ENCODE results near the gene TCF20.

TCF20 gene

DNA sequence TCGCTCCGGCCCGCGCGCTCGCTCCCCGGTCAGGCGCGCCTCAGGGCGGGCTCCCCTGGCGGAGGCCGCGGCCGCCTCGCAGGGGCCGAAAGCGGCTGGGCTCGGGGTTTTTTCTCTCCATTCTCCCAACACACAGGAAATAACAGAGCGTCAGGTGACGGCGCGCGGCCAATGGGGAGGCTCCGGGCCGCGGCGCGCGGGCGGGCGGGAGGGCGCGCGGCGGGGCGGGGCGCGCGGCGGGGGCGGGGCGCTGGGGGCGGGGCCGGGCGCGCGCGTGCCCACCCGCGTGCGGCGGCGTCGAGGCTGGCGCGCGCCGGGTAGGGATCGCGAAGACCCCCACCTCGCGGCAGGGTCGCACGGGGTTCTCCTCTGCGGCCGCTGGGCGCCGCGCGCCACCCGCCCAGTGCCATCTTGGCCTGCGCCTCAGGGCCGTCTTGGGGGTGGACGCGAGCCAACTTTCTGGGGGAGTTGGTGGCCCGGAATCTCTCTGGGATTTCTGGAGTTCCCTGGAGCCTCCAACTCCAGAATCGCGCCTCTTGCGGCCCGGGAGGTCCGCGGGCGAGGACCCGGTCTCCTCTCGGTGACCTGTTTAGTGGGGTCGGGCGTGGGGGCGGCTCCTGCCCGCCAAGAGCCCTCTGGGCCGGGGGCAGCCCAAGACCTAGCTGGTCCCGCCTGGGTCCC is at the start of gene TCF20:
Gene TCF20, minus strand, starts transcription at position 144 of the 681 bp plus-strand sequence. CDS start 55,348 bp downstream, outside the sequence.
- peak in 12 of 14 donors; percentile 44 to 85 (median 52) for DNase-seq

DNA sequence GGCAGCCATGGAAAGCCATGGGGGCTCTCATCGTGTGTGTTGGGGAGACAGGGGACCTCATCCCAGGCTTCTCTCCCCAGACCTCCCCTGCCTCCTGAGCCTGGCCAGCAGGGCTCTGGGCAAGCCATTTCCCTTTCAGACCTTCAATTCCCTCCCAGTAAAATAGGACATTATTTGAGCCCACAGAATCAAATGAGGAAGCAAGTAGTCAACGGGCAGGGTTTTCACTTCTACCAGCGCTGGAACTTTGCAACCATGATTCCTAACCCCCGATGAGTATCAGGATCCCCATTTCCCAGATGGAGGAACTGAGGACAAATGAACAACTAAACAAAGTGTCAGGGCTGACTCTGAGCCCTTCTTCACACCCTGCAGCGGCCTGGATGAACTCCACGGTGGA is 48.9 kb upstream of the TCF20 start:
- no peak for DNase-seq

DNA sequence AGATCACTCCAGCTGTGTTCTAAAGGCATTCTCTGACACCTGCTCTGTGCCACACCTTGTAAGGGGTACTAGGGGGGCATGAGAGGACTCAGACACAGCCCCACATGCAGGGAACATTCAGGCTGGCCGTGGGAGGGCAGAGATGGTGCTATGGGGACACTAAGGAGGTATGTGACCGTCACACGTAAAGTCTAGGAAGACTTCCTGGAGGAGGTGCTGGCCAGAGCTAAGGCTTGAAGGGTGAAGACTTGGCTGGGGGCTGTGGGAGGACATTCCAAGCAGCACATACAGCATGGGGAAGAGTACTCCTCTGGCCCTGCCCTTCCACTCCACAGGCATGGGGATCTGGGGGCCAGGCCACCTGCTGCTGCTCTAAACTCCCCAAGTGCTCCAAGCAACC is 48.5 kb upstream of the TCF20 start:
- no peak for DNase-seq

DNA sequence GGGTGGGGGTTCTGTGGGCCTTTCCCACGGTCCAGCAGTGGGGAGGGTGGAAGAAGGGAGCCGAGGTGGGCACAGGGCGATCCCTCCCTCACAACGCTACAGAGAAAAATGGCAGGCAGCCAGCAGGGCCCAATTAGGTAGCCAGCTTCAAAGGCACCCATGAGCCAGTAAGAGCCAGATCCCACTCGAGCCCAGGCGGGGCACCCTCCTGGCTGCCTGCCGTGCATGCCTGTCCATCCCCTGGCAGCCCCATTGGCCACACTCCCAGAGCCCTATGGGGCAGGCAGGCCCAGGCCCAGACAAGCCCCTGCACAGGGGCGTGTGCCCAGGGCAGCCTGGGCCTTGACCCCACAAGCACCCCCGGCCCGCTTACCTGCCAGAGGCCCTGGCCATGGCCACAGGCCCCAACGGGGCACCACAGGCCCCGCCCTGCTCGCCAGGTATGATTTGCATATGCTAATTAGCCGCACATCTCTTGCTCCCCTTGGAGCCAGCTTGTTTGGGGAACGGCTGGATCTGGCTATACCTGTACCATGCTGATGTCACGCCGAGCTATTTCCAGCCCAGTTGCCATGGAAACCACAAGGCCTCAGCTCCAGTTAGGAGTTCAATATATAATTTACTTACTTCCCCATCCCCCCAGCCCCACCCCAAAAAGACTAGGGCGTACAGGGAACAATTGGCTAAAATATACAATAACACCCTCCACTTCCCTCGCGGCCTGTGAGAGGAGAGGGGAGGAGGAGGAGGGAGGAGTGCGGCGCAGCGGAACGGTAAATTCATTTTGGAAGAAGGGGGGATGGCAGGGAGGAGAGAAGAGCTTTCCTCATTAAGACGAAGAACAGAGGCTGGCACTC is 47.5 kb upstream of the TCF20 start:
- DNase-seq, result peak in 1 of 14 donors; percentile 25

DNA sequence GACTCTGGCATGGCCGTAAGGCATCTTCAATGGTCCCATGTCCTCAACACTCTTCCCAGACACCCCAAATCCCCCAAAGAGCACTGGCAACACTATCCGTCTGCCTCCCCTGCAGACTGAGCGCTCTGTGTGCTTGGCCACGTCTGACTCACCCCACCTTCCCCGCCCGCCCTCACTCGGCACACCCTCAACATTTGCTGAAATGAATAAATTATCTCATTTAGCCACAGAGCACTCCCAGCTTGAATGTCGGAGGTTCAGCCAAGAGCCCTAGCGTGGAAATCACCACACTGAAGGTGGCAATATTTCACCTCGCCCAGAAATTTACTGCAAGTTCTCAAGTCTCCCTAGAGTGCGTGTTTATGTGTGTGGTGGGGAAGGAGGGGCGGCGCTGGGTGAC is 46.6 kb upstream of the TCF20 start:
- peak in 3 of 14 donors; percentile 13 to 72 (median 27) for DNase-seq

DNA sequence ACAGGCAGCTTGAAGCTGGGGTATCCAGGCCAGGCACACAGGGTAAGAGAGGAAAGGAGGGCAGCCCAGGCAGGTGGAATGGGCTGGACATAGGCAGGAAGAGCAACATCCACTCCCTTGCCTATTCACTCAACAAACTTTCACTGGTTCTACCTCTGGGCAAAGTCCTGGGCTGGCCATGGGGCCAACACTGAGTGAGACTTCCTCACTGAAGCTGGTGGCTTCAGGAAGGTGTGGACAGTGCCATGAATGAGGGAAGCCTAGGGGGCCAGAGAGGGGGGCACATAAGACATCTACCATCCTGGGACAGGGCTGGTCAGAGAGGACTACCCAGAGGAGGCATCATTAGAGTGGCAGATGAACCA is 44.9 kb upstream of the TCF20 start:
- DNase-seq, result no peak

DNA sequence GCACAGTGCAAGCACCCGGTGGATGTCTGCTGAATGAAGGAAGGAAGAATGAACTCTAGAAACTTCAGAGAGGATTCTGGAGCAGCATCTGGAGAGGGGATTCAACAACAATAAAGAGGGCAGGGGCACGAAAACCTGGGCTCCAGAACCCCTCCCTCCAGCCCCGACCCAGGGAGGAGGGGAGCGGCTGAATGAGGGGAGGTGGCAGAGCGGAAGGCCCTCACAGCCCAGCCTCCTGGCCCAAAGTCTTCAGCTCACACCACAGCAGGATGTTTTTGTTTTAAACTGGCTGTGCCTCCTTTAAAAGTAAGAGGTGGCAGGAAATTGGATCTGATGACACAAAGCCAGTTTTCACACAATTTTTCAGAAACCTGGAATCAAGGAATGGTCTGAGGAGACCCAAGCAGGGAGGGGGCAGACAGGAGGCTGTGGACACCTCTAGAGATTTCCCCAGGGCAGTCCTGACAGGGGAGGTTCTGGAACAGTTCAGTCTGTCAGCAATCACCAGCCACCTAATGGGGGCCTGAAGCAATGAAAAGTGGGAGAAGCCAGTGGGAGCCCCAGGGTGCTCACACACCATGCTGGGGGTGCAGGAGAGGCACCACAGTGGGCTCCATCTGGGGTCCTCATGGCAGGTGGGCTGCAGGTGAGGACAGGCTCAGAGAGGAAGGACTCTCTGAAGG is 44.4 kb upstream of the TCF20 start:
- no peak for DNase-seq

DNA sequence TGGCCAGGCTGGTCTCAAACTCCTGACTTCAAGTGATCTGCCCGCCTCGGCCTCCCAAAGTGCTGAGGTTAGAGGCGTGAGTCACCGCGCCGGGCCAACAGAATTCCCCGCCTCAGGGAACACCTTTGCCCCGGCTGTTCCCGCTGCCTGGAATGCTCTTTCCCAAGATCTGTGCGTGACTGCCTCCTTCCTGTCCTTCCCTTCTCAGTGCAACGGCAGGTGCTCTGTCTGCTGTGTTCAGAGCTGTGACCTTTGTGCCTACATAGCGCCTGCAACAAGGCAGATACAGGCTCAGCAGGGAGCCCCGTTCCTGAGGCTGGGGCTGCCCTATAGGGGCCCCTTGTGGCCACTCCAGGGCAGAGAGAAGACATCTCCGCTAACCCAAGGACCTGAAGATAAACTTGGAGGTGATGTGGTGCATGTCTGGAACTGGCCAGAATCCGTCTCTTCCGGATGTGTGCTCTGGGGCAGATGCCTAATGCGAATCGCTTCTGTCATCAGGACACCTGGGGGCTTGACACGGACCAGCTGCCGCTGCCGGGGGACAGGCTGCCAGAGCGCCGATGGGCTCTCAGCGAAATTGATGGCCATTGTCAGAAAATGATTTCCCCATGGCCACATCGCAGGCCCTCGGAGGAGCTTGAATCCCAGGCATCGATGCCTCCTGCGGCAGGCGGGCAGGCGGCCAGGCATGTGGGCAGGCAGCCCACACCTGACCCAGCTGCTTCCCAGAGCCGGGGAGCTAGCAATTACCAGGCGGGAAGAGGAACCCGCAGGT is 43.5 kb upstream of the TCF20 start:
- peak in 3 of 14 donors; percentile 13 to 35 (median 32) for DNase-seq

DNA sequence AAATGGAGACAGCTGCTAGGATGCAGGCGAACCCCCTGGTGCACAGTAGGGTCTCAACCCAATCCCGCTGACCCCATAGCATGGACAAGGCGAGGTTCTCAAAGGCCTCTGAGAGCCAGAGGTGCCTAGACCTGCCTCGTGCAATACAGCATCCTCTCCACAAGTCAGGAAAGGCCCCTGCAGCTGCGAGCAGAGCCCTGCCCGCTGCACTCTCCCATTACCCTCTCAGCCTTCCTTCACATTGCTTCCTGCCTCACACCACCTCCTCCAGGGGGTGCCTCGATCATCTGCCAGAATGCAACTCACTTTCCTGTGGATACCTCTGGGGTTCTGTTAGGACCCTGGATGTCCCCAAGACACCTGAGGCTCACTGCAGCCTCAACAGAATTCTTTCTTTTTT is 42.8 kb upstream of the TCF20 start:
- no peak for DNase-seq

DNA sequence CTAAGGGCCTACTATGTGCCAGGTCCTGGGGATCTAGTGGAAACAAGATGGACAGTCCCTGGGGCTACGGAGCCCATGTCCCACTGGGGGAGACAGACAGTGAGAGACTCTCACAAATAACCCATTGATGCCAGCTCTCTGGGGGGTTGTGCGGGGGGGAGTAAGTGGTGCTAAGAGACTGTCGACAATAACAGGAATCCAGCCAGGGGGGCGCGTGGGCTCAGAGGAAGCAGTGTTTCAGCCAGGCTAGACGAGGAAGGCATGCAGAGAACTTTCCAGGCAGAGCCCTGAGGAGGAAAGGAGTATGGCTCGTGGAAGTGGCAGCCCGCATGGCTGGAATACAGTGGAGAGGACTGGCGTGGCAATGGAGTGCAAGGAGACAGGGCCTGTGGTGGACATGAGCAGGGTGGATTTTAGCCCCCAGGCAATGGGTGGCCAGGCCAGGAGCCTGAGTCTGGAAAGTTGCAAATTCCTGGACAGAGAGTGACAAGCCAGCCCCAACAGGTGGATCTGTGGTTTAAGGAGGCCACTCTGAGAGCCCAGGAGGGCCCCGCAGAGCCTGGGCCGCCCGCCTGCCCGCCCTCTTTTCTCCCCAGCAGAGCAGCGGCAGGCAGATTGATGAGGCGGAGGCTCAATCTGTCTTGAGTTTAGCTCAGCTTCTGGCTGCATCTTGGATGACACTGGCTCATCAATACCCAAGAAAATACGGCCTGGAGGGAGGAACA is 40.0 kb upstream of the TCF20 start:
- DNase-seq, result peak in 4 of 14 donors; percentile 9 to 45 (median 24)

DNA sequence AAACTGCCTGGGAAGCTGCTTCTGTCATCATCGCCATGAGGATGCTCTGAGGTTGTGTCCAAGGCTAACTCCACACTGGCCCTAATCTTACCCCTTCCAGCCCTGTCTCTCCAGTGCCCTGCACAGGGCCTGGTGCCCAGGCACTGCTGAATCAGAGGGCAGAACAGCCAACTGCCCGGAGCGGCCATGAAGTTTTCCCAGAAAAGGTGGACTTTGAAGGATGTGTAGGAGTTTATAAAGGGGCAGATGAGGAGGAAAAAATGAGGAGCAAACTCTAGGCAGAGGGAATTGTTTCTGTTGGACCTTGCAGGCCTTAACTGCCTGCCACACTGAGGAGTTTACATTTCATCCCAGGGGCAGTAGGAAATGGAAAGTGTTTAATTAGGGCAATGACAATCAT is 39.4 kb upstream of the TCF20 start:
- DNase-seq, result peak in 1 of 14 donors; percentile 23

DNA sequence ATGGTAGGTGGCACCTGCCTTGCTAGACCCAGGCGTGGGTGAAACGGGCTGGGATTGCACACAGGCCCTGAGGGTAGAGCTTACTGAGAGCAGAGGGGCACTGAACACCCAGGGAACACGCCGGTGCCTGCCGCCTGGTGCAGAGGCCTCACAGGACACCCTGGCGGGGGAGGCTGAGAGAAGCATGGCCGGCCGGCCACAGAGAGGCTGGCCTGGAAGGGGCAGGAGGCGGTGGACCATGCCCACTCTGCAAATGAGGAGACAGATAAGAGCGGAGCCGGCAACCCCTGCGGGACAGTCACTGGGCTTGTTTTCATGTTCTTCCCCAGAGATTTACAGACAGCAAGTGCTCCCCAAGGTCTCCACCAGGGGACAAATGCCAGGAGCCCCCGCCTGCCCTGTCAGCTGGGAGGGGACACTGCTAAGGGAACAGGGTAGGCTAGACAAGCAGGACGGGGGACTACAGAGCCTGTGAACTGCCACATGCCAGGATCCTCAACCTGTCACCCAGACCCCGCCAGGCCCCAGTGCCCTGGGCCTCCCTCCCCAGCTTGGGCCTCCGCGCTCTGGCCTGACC is 38.5 kb upstream of the TCF20 start:
- DNase-seq, result no peak

DNA sequence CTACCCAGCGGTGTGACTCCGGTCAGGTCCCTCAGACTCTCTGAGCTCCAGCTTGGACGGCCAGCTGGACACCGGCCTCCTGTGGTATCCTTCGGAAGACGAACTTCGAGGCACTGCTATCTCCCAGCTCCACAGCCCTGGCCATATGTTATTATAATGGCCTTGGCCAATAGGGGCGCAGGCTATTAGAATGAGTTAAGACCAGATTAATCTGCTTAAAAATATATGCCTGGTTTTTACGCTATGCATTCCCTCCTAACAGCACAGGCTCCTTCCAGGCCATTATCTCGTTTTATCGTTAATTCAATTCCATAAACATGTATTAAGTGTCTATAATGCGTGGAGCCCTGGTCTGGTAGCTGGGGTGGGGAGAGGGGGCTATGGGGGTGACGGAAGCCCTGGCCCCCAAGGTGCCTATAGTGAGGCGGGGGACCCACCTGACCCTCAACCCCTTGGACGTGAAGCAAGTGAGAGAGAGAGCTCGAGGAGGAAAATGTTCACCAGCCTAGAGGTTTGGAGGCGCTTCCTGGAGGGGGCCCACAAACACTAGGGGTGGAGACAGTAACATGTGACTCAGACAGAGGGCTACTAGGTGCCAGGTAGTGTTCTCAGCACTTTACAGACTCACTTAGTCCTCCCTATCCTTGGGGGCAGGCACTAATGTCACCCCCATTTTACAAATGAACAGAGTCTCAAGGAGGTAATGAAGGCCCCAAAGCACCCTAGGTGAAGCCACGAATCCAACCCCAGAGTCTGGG is 37.5 kb upstream of the TCF20 start:
- no peak for DNase-seq

DNA sequence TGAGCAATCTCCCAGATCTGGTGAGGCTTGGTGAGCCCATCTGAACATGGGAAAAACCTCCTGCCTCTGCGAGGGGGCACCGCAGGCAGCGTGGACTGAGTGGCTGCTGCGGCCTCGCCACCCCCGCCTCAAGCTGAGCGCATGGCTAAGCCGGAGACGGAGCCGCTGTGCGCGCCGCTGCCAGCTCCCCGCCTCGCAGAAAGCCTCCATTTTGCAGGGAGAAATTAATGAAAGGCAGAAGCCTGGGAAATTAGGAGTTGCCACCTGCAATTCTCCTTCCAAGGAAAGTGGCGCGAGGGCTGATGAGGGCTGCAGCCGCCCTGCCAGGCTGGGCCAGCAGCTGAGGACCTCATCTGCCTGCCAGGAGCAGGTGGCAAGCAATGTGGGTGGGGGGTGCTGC is 35.6 kb upstream of the TCF20 start:
- DNase-seq, result no peak

DNA sequence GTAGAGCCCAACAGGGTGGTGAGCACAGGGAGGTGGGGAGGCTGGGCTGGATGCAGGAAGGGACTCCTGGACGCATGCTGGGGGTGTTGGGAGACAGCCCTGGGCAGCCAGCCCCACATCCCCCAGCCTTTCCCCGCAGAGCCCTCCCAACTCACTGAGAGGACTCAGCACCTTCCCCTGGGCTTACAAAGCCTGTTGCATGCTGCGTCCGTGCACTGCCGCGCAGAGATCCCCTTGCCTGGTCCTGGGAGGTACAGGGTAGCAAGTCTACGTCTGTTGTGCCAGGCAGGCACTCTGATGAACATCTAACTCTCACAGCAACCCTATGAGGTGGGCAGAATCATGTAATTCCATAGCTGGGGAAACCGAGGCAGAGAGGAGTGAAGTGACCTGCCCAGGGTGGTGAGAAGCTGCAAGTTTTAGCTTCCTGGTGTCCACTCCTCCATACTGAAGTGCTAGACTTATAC is 33.9 kb upstream of the TCF20 start:
- no peak for DNase-seq

DNA sequence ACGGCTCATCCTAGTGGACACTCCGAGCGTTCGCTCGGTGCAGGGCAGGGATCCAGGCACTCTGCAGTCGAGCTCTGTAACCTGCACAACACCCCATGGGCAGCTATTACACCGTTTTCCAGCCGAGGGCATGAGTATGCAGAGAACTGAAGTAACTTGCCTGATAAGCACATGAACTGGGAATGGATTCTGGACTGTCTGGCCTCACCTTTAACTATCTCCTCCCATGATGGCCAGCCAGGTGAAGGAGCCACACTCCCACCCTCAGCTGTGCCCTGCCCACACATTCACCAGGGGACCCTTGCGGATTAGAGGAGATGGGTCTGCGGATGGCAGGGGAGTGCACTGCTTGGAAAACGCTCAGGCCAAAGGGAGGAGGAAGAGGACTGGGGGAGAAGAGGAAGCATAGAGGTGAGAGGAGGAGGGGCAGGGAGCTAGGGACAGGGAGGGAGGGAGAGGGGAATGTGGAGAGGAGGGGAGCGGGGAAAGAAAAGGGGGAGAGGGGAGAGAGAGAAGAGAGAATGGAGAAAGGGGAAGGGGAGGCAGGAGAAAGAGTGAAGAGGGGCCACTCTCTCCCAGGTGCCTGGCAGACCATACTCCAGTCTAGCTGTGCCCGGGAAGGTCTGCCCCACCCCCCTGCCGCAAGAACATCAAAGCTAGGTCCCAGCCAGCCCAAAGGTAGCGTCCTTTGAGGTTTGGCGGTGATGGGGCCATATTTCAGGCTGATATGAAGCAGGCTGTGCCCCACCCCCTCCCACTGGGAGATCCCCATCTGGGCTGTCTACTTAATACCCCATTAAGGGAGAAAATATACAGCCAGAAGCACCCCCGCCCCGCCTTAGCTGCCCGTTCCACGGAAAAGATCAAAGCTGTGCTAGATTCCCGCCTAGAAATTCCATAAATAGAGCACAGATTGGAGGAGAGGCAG is 33.2 kb upstream of the TCF20 start:
- no peak for DNase-seq

DNA sequence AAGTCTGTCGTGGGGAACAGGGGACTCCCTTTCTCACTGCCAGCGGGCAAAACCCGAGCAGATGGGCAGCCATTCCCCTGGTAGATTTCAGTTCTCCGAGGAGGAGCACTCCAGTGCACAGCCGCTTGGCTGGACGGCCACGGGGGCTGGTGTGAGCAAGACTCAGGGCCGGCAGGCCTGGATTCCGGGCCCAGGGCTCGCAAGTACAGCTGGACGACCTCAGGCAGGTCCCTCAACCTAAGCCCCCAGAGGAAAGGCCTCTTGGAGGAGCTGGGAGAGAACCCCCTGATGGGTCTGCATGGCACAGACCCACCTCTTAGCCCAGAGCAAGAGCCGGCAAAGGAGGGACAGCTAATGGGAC is 31.3 kb upstream of the TCF20 start:
- no peak for DNase-seq

DNA sequence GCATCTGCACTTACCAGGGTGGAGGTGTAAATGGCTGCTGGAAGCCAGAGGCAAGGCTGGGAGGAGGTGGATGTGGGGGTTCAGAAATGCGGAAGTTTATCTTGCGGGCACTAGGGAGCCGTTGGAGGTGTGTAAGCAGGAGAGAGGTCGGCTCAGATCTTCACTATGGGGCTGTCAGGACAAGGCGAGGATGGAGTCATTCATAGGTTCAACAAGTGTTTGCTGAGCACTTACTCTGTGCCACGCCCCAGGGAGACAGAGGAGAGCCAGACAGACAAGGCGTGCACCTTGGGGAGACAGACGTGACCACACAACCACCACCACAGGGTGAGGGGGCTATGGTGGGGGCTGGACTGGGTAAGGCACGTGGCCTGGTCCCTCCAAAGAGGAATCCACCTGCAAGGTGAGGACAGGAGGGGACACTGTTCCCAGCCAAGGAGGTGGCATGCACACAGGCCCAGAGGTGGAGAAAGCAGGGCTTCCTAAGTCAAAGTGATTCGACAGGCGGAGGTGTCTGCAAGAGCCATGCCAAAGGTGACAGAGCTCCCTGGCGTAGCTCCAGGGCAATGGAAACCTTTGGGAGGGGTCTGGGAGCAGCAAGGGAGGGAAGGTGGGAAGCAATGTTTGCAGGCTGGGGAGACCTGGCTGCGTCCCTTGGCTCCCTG is 30.8 kb upstream of the TCF20 start:
- DNase-seq, result no peak

Measured in C1 segment of cervical spinal cord (tissue), 14 donors.